K562 (cell line): ENCODE results near the gene DVL2. TPM values are rescaled to one million over a fixed set of nuclear protein-coding genes. Genes with fewer than 3 reads are reported as not detected.

Experiments used
- ATF1 ChIP-seq, 2 experiments: fragments of 450-650 bp in 1 of 2; IDR thresholded peaks; 2 replicates each; pipeline ENCODE4 v1.6.1; 2016; ENCODE audit warnings: missing compliant biosample characterization in 1 of 2, missing genetic modification characterization in 1 of 2
- BRD9 ChIP-seq: fragments of 450-650 bp; IDR thresholded peaks from 2 replicates; pipeline ENCODE4 v1.6.1; 2018; ENCODE audit warnings: low read depth; ENCODE audit not compliant: partially characterized antibody
- CREB1 ChIP-seq, 2 experiments: sonication (generic) in 1 of 2; formaldehyde crosslinking in 1 of 2; IDR thresholded peaks; 2 replicates each; pipeline versions ENCODE4 v1.6.1 to v1.8.0; 2012 to 2022; ENCODE audit warnings: inconsistent platforms in 1 of 2, mild to moderate bottlenecking in 1 of 2, missing genetic modification reagents in 1 of 2, moderate library complexity in 1 of 2
- E2F1 ChIP-seq: sonication (generic); formaldehyde crosslinking; IDR thresholded peaks from 2 replicates; pipeline ENCODE4 v1.8.1; 2023; ENCODE audit warnings: mild to moderate bottlenecking, missing genetic modification reagents, moderate library complexity
- E2F3 ChIP-seq: fragments of 250-450 bp; sonication (Bioruptor Pico); IDR thresholded peaks from 2 replicates; pipeline ENCODE4 v1.4.0; 2020; ENCODE audit warnings: mild to moderate bottlenecking
- ETS2 ChIP-seq: IDR thresholded peaks from 2 replicates; pipeline ENCODE4 v1.6.1; 2016; ENCODE audit warnings: borderline replicate concordance, missing genetic modification characterization, mild to moderate bottlenecking, moderate library complexity, missing compliant biosample characterization; ENCODE audit not compliant: poor library complexity, severe bottlenecking
- HDAC3 ChIP-seq: fragments of 450-650 bp; IDR thresholded peaks from 2 replicates; pipeline ENCODE4 v1.6.1; 2018; ENCODE audit warnings: borderline replicate concordance, mild to moderate bottlenecking, moderate library complexity; ENCODE audit not compliant: partially characterized antibody
- MXI1 ChIP-seq: IDR thresholded peaks from 2 replicates; pipeline ENCODE4 v1.6.1; 2011; ENCODE audit warnings: low read depth, mild to moderate bottlenecking, improper control_type of control experiment, low read length
- PTBP1 ChIP-seq: fragments of 200-400 bp; formaldehyde crosslinking; IDR thresholded peaks from 2 replicates; pipeline ENCODE4 v1.6.1; 2017; ENCODE audit warnings: low read depth, low read length
- ZNF384 ChIP-seq: IDR thresholded peaks from 2 replicates; pipeline ENCODE4 v1.6.1; 2012; ENCODE audit warnings: low read depth, low read length, improper control_type of control experiment
- polyA plus RNA-seq, 8 experiments: library from polyadenylated mRNA; depleted of rRNA in 4 of 8; stranded (reverse) in 5 of 8; unstranded in 3 of 8; fragments of >200 nt; fragmentation: Nextera tagmentation in 2 of 8; fragmentation: Illumina TruSeq in 1 of 8; extraction: Ambion mirVana in 2 of 8; extraction: Trizol in 1 of 8; gene quantifications; 2 replicates each; pipeline versions ENCODE4 v1.2.1 to v1.2.3, GENCODE V29; 2011 to 2014; ENCODE audit warnings: inconsistent platforms in 1 of 8, missing spikeins in 1 of 8
- total RNA-seq, 7 experiments: library from RNA; depleted of rRNA in 6 of 7; stranded (reverse); fragments of >200 nt in 6 of 7; fragmentation: Illumina TruSeq in 2 of 7; extraction: Trizol in 2 of 7; gene quantifications; 2 replicates each; pipeline versions ENCODE4 v1.2.1 to v1.2.3, GENCODE V29; 2011 to 2021; ENCODE audit warnings: low replicate concordance in 1 of 7
- TF ChIP-seq, protein P1 (sequence below): fragments of 200-800 bp; sonication (Bioruptor generic); IDR thresholded peaks from 2 replicates; pipeline ENCODE4 v1.6.1; 2017; ENCODE audit warnings: missing genetic modification characterization, missing compliant biosample characterization
- TF ChIP-seq, protein P2 (sequence below), 3 experiments: fragments of 200-800 bp in 1 of 3; sonication (Bioruptor generic) in 1 of 3; sonication (generic) in 1 of 3; formaldehyde crosslinking in 1 of 3; IDR thresholded peaks; 2 replicates each; pipeline versions ENCODE4 v1.6.1 to v1.8.0; 2016 to 2022; ENCODE audit warnings: mild to moderate bottlenecking in 2 of 3, missing compliant biosample characterization in 2 of 3, missing genetic modification characterization in 2 of 3, missing genetic modification reagents in 1 of 3
- TF ChIP-seq, protein P3 (sequence below): fragments of 450-650 bp; IDR thresholded peaks from 2 replicates; pipeline ENCODE4 v1.6.1; 2018; ENCODE audit warnings: mild to moderate bottlenecking, low read depth; ENCODE audit not compliant: partially characterized antibody

The DVL2 gene
- total and polyA plus RNA-seq, 9 of the 15 experiments (the other 6 are each of a cell fraction or from before 2014, with no cell fraction given), result 1.3 to 49.5 (median 24.3) TPM

DNA sequence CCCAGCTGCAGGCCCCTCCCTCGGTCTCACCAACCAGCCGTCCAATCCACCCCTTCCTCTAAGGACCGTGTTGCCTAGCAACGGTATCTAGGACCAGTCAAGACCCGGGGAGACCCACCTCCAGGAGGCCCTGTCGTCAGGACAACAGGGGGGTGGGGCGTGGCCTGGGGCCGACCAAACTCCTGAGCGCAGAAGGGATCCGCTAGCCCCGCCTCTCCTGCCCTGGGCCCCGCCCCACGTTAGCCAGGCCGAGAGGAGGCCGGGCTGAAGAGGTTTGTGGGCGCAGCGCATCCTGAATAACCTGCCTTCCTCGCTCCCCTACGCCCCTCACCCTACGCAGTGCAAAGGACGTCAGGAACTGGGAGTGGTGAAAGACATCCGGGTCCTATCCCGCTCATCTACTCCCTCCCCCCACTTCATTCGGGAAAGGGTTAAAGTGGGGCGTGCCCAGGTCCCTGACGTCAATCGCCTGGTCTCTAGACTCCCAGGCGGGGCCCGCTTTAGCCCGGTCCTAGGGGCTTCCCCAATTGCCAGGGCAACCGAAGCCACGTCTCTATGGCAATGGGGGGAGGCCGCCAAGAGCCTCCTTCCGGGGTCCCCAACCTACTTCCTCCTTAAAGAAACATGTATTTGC is 29.4 kb downstream of the DVL2 start (continued):
- TF ChIP-seq HDAC3, result no peak
- no peak for TF ChIP-seq ETS2 (tag)
- TF ChIP-seq ZNF384, result no peak
- TF ChIP-seq E2F3 (CRISPR knock-in tag), result no peak
- TF ChIP-seq, protein P1, sequence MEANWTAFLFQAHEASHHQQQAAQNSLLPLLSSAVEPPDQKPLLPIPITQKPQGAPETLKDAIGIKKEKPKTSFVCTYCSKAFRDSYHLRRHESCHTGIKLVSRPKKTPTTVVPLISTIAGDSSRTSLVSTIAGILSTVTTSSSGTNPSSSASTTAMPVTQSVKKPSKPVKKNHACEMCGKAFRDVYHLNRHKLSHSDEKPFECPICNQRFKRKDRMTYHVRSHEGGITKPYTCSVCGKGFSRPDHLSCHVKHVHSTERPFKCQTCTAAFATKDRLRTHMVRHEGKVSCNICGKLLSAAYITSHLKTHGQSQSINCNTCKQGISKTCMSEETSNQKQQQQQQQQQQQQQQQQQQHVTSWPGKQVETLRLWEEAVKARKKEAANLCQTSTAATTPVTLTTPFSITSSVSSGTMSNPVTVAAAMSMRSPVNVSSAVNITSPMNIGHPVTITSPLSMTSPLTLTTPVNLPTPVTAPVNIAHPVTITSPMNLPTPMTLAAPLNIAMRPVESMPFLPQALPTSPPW, result peak; percentile 70
- TF ChIP-seq, protein P2, sequence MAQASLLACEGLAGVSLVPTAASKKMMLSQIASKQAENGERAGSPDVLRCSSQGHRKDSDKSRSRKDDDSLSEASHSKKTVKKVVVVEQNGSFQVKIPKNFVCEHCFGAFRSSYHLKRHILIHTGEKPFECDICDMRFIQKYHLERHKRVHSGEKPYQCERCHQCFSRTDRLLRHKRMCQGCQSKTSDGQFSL (CRISPR knock-in tag; IDR thresholded peaks at IDR 0.05), result 0 out of 2 replicates have a peak, but pooled peaks have one; percentile 18
- TF ChIP-seq, protein P2 (tag; IDR thresholded peaks at IDR 0.05), result no peak
- peak; percentile 28; the same call in 1 of the 2 replicates for TF ChIP-seq CREB1 (IDR thresholded peaks at IDR 0.05)
- 0 out of 2 replicates have a peak, but pooled peaks have one; percentile 36 for TF ChIP-seq CREB1 (CRISPR knock-in tag; IDR thresholded peaks at IDR 0.05)
- no peak for TF ChIP-seq ATF1 (CRISPR knock-in tag; IDR thresholded peaks at IDR 0.05)
- peak; percentile 85 for TF ChIP-seq ATF1 (tag; IDR thresholded peaks at IDR 0.05)
- TF ChIP-seq E2F1, result no peak
- TF ChIP-seq, protein P3, sequence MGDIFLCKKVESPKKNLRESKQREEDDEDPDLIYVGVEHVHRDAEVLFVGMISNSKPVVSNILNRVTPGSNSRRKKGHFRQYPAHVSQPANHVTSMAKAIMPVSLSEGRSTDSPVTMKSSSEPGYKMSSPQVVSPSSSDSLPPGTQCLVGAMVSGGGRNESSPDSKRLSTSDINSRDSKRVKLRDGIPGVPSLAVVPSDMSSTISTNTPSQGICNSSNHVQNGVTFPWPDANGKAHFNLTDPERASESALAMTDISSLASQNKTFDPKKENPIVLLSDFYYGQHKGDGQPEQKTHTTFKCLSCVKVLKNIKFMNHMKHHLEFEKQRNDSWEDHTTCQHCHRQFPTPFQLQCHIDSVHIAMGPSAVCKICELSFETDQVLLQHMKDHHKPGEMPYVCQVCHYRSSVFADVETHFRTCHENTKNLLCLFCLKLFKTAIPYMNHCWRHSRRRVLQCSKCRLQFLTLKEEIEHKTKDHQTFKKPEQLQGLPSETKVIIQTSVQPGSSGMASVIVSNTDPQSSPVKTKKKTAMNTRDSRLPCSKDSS, result no peak
- peak; percentile 87 for TF ChIP-seq MXI1
- TF ChIP-seq BRD9, result no peak
- TF ChIP-seq PTBP1, result no peak
